ENCODE data around the gene KIF26A. TPM values are rescaled to one million over a fixed set of nuclear protein-coding genes. Genes with fewer than 3 reads are reported as not detected.
"Not testable (repeated sequence)": the region's sequence is repeated elsewhere in the genome, so short reads cannot be mapped to it uniquely, and the experiment has no call there.

Gene KIF26A
- total and polyA plus RNA-seq, 2 experiments from 2014 or later: 5.6 to 103 TPM

DNA sequence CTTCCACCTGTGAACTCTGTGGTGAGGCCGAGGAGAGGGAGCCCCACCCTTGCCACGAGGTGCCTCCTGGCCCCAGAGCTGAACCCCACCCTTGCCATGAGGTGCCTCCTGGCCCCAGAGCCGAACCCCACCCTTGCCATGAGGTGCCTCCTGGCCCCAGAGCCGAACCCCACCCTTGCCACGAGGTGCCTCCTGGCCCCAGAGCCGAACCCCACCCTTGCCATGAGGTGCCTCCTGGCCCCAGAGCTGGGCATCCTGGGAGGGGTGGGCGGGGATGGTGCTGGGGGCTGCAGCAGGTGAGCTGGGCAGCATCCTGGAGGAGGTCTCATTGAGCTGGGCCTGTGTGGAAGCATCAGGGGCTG, 15.0 kb downstream of the KIF26A start:
- not testable (repeated sequence) for H3K27ac Mint-ChIP-seq

DNA sequence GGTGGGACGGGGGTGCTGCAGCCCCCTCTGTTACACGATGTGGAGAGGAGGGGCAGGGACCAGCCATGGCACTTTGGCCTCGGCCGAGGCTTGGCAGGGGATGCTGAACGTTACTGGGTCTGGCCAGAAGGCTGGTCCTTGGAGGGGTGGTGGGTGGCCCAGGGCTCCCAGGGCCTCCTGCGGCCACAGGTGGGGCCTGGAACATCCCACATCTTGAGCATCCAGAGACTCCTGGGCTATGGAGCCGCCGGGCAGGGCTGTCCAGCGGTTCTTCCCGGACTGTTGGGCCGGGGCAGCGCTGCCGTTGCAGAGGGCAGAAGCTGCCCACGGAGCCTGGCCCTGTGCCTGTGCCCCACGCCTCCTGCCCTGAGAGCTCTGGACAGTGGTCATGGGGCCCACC, 15.9 kb downstream of the KIF26A start:
- H3K4me3 Mint-ChIP-seq: no peak overlapping the region
- ATAC-seq (no peak), DNase-seq (ENCODE audit: low spot score) (no peak)
- no peaks in the 10 kb centered on the region for H3K9me3 Mint-ChIP-seq
- peaks cover 4% of the 10 kb centered on the region; the same call in 1 of the 3 replicates for H3K4me1 Mint-ChIP-seq
- Histone ChIP-seq H3K4me1 (ENCODE audit: insufficient read depth) (peaks cover 9% of the 10 kb centered on the region; the same call in 1 of the 2 replicates), H2AFZ (no peak overlapping the region), H3K4me2 (no peak overlapping the region), H3K27ac (ENCODE audit: low read depth) (no peak overlapping the region), H3K79me2 (replicated peaks; ENCODE audit: insufficient read depth) (peaks cover 49% of the 10 kb centered on the region), H4K20me1 (replicated peaks; ENCODE audit: insufficient read depth) (no peaks in the 10 kb centered on the region), H3K36me3 (ENCODE audit: insufficient read depth) (no peaks in the 10 kb centered on the region), H3K9me2 (ENCODE audit: insufficient read depth) (no peaks in the 10 kb centered on the region), H3K27me3 (ENCODE audit: insufficient read depth) (no peaks in the 10 kb centered on the region), H3K4me3 (no peak overlapping the region), H3F3A (replicated peaks; ENCODE audit: low read depth) (0 out of 2 replicates have a peak, but pooled peaks cover 5% of the 10 kb centered on the region)
- H3K27me3 Mint-ChIP-seq (ENCODE audit: insufficient read depth, low read depth, poor library complexity): peaks cover 6% of the 10 kb centered on the region
- H3K27ac Mint-ChIP-seq: no peak overlapping the region; the same call in 1 of the 2 replicates
- no peaks in the 10 kb centered on the region for H3K36me3 Mint-ChIP-seq (ENCODE audit: low read depth)
- TF ChIP-seq ZNF114 (CRISPR knock-in tag; IDR thresholded peaks at IDR 0.05) (no peak), POLR2AphosphoS5 (IDR thresholded peaks at IDR 0.05; ENCODE audit: low read depth) (no peak), NANOG (IDR thresholded peaks at IDR 0.05; ENCODE audit: borderline replicate concordance) (no peak), STAT1 (IDR thresholded peaks at IDR 0.05; ENCODE audit: unreplicated experiment) (no peak), ZNF331 (CRISPR knock-in tag; IDR thresholded peaks at IDR 0.05; ENCODE audit: low read depth) (no peak), JUNB (IDR thresholded peaks at IDR 0.05; ENCODE audit: unreplicated experiment) (no peak), EZH2phosphoT487 (IDR thresholded peaks at IDR 0.05; ENCODE audit: unreplicated experiment) (no peak), CREB1 (CRISPR knock-in tag; IDR thresholded peaks at IDR 0.05; ENCODE audit: low read depth) (no peak), EZH2 (IDR thresholded peaks at IDR 0.05; ENCODE audit: low read depth, unreplicated experiment) (no peak)
- TF ChIP-seq, protein P1, sequence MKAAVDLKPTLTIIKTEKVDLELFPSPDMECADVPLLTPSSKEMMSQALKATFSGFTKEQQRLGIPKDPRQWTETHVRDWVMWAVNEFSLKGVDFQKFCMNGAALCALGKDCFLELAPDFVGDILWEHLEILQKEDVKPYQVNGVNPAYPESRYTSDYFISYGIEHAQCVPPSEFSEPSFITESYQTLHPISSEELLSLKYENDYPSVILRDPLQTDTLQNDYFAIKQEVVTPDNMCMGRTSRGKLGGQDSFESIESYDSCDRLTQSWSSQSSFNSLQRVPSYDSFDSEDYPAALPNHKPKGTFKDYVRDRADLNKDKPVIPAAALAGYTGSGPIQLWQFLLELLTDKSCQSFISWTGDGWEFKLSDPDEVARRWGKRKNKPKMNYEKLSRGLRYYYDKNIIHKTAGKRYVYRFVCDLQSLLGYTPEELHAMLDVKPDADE (IDR thresholded peaks at IDR 0.05): no peak
- TF ChIP-seq, protein P2, sequence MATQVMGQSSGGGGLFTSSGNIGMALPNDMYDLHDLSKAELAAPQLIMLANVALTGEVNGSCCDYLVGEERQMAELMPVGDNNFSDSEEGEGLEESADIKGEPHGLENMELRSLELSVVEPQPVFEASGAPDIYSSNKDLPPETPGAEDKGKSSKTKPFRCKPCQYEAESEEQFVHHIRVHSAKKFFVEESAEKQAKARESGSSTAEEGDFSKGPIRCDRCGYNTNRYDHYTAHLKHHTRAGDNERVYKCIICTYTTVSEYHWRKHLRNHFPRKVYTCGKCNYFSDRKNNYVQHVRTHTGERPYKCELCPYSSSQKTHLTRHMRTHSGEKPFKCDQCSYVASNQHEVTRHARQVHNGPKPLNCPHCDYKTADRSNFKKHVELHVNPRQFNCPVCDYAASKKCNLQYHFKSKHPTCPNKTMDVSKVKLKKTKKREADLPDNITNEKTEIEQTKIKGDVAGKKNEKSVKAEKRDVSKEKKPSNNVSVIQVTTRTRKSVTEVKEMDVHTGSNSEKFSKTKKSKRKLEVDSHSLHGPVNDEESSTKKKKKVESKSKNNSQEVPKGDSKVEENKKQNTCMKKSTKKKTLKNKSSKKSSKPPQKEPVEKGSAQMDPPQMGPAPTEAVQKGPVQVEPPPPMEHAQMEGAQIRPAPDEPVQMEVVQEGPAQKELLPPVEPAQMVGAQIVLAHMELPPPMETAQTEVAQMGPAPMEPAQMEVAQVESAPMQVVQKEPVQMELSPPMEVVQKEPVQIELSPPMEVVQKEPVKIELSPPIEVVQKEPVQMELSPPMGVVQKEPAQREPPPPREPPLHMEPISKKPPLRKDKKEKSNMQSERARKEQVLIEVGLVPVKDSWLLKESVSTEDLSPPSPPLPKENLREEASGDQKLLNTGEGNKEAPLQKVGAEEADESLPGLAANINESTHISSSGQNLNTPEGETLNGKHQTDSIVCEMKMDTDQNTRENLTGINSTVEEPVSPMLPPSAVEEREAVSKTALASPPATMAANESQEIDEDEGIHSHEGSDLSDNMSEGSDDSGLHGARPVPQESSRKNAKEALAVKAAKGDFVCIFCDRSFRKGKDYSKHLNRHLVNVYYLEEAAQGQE (IDR thresholded peaks at IDR 0.05; ENCODE audit: unreplicated experiment): no peak
- TF ChIP-seq, protein P3, sequence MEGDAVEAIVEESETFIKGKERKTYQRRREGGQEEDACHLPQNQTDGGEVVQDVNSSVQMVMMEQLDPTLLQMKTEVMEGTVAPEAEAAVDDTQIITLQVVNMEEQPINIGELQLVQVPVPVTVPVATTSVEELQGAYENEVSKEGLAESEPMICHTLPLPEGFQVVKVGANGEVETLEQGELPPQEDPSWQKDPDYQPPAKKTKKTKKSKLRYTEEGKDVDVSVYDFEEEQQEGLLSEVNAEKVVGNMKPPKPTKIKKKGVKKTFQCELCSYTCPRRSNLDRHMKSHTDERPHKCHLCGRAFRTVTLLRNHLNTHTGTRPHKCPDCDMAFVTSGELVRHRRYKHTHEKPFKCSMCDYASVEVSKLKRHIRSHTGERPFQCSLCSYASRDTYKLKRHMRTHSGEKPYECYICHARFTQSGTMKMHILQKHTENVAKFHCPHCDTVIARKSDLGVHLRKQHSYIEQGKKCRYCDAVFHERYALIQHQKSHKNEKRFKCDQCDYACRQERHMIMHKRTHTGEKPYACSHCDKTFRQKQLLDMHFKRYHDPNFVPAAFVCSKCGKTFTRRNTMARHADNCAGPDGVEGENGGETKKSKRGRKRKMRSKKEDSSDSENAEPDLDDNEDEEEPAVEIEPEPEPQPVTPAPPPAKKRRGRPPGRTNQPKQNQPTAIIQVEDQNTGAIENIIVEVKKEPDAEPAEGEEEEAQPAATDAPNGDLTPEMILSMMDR (conservative IDR thresholded peaks at IDR 0.05; ENCODE audit: low read depth in 2 of 2): no peak

More for the DNA sequence above, 15.0 kb downstream of the KIF26A start:
- H3K4me1 Mint-ChIP-seq; ATAC-seq; H3K9me2 ChIP-seq (ENCODE audit: insufficient read depth); H3K4me3 ChIP-seq; H3K27me3 ChIP-seq (ENCODE audit: insufficient read depth); H2AFZ ChIP-seq; H3K4me2 ChIP-seq; H3K36me3 Mint-ChIP-seq (ENCODE audit: low read depth); H3K27me3 Mint-ChIP-seq (ENCODE audit: insufficient read depth, low read depth, poor library complexity); H3K36me3 ChIP-seq (ENCODE audit: insufficient read depth); DNase-seq (ENCODE audit: low spot score); H3K9me3 Mint-ChIP-seq; H3F3A ChIP-seq (replicated peaks; ENCODE audit: low read depth); H3K27ac ChIP-seq (ENCODE audit: low read depth); H3K4me3 Mint-ChIP-seq; H4K20me1 ChIP-seq (replicated peaks; ENCODE audit: insufficient read depth): not testable (repeated sequence)
- Histone ChIP-seq H3K4me1 (ENCODE audit: insufficient read depth) (peaks cover 16% of the 10 kb centered on the region), H3K79me2 (replicated peaks; ENCODE audit: insufficient read depth) (peaks cover 54% of the 10 kb centered on the region)
